Parathyroid adenoma (tissue), 2 donors: ENCODE data around the gene RAE1.
"Not testable (repeated sequence)": the region's sequence is repeated elsewhere in the genome, so short reads cannot be mapped to it uniquely, and the experiment has no call there.

ENCODE experiments used
- H2AFZ ChIP-seq: fragments of 300-600 bp; sonication (generic); one replicate; pipeline ENCODE4 v1.7.0; 2017; ENCODE audit warnings: antibody characterized with exemption, mild to moderate bottlenecking
- H3K27ac ChIP-seq: fragments of 300-600 bp; sonication (generic); one replicate; pipeline ENCODE4 v1.7.0; 2017
- H3K27me3 ChIP-seq: fragments of 300-600 bp; sonication (generic); one replicate; pipeline ENCODE4 v1.7.0; 2017; ENCODE audit warnings: low read length; ENCODE audit not compliant: control insufficient read depth, insufficient read depth
- H3K36me3 ChIP-seq: fragments of 300-600 bp; sonication (generic); one replicate; pipeline ENCODE4 v1.7.0; 2017; ENCODE audit warnings: low read length; ENCODE audit not compliant: control insufficient read depth, insufficient read depth
- H3K4me1 ChIP-seq: fragments of 300-600 bp; sonication (generic); one replicate; pipeline ENCODE4 v1.7.0; 2017; ENCODE audit warnings: control low read depth
- H3K4me2 ChIP-seq: fragments of 300-600 bp; sonication (generic); one replicate; pipeline ENCODE4 v1.7.0; 2017; ENCODE audit warnings: low read length
- H3K4me3 ChIP-seq: fragments of 300-600 bp; sonication (generic); one replicate; pipeline ENCODE4 v1.7.0; 2017; ENCODE audit warnings: low read depth, low read length
- H3K79me2 ChIP-seq: fragments of 300-600 bp; sonication (generic); one replicate; pipeline ENCODE4 v1.7.0; 2017; ENCODE audit warnings: control low read depth
- H3K9ac ChIP-seq: fragments of 300-600 bp; sonication (generic); one replicate; pipeline ENCODE4 v1.7.0; 2017; ENCODE audit warnings: mild to moderate bottlenecking
- H3K9me3 ChIP-seq: fragments of 300-600 bp; sonication (generic); one replicate; pipeline ENCODE4 v1.7.0; 2017; ENCODE audit warnings: low read length; ENCODE audit not compliant: control insufficient read depth
- CTCF ChIP-seq: fragments of 300-600 bp; sonication (generic); IDR thresholded peaks from one replicate; pipeline ENCODE4 v1.7.0; 2017; ENCODE audit warnings: antibody characterized with exemption, mild to moderate bottlenecking
- donor health status: primary hyperparathyroidism.

The RAE1 gene

GRCh38 chr20:57417830-57418780 lies 67.0 kb downstream of the RAE1 start:
- no peak for TF ChIP-seq CTCF
- Histone ChIP-seq H3K4me2 (no peak overlapping the region), H3K9ac (no peak overlapping the region), H2AFZ (no peak overlapping the region), H3K79me2 (no peaks in the 10 kb centered on the region), H3K4me1 (no peaks in the 10 kb centered on the region), H3K4me3 (no peak overlapping the region), H3K9me3 (no peaks in the 10 kb centered on the region), H3K27ac (no peak overlapping the region), H3K27me3 (no peaks in the 10 kb centered on the region), H3K36me3 (no peaks in the 10 kb centered on the region)

GRCh38 chr20:57419479-57419878 lies 68.4 kb downstream of the RAE1 start:
- H3K79me2 ChIP-seq, H3K27ac ChIP-seq, H3K4me3 ChIP-seq, H3K9me3 ChIP-seq, H3K36me3 ChIP-seq, H3K27me3 ChIP-seq, H3K9ac ChIP-seq, H2AFZ ChIP-seq, H3K4me2 ChIP-seq, H3K4me1 ChIP-seq: not testable (repeated sequence)

DNA sequence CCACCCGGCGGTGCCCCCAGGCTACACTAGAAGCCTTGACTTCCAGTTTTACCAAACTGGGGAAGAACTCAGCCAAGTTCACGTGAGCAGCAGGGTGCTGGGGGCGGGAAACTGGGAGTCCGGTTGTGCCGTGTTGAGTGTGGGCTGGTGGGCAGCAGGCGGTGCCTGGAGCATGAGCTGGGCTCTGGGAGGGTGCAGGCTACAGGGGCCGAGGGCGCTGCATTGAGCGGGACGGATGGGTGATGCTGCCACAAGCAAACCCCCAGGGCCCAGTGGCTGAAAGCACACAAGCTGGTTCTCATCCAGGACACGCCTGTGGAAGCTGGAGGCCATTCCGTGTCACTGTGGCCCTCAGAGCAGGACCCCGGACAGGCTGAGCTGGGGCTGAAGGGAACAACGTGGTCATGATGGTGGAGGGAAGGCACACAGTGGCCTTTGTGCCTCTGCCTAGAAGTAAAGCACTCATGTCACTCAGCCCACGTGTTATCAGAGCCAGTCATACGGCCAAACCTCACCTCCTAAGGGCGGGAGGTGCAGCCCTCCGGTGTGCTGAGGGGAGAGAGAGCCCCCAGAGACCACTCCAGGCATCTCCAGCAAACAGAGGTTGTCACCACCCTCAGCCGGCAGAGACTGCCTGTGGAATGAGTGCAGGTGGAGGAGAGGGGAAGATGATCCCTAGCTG lies 69.7 kb downstream of the RAE1 start:
- no peak overlapping the region for H2AFZ ChIP-seq
- no peak for TF ChIP-seq CTCF

GRCh38 chr20:57421253-57422220 lies 70.5 kb downstream of the RAE1 start:
- Histone ChIP-seq H3K27me3 (no peaks in the 10 kb centered on the region), H3K4me1 (no peaks in the 10 kb centered on the region), H3K9ac (no peak overlapping the region), H3K79me2 (no peaks in the 10 kb centered on the region), H3K4me3 (no peak overlapping the region), H3K4me2 (no peak overlapping the region), H3K9me3 (no peaks in the 10 kb centered on the region), H3K36me3 (no peaks in the 10 kb centered on the region), H3K27ac (no peak overlapping the region), H2AFZ (no peak overlapping the region)
- no peak for TF ChIP-seq CTCF

More for the DNA sequence above, 69.7 kb downstream of the RAE1 start:
- Histone ChIP-seq H3K4me3 (no peak overlapping the region), H3K27me3 (no peaks in the 10 kb centered on the region), H3K79me2 (no peaks in the 10 kb centered on the region), H3K9ac (no peak overlapping the region), H3K27ac (no peak overlapping the region), H3K4me2 (no peak overlapping the region), H3K9me3 (no peaks in the 10 kb centered on the region), H3K36me3 (no peaks in the 10 kb centered on the region), H3K4me1 (no peaks in the 10 kb centered on the region)
